Endothelial cell of hepatic sinusoid (primary cell): ENCODE data around the gene CACNA1C.

Experiments used
- in situ Hi-C: cut with HindIII; loops from 2 replicates; pipeline ENCODE4 v1.10.0; 2017; ENCODE audit warnings: low sequenced_read_pairs

CACNA1C gene

DNA sequence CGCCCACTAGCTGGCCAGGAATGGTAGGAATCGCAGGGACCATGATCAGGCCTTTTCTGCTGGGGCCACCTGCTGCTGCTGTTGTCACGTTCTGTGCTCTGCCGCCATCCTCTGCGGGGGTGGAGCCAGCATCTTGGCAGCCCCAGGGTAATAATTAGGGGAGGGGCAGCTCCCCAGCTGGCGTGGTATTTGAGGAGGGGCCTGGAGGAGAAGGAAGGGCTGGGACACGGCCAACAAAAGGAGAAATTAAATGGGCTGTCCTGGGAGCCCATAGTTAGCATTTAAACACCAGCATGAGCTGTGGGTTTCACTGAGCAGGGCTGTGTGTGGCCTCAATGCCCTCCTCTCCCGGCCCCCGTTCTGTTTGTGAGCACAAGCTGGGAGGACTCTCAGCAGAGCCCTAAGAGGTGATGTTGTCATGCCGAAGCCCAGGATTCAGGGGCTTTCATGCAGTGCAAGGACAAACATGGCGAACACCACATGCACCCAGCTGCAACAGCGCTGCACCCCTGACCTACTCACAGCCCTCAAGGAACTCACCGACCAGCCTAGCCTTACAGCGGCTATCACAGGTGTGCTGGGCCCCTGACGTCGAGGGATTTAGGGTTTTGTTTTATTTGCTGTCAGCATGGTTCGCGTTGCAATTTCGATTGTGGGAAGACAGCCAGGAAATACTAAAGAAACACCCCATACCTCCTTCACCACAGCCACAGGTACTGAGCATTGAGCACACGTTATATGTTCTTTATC is 324.3 kb downstream of the CACNA1C start:
- in situ Hi-C loops, result loop anchor here (5.0 kb wide), 1 partner anchor 65 kb away; no protein-coding TSS in a partner anchor

DNA sequence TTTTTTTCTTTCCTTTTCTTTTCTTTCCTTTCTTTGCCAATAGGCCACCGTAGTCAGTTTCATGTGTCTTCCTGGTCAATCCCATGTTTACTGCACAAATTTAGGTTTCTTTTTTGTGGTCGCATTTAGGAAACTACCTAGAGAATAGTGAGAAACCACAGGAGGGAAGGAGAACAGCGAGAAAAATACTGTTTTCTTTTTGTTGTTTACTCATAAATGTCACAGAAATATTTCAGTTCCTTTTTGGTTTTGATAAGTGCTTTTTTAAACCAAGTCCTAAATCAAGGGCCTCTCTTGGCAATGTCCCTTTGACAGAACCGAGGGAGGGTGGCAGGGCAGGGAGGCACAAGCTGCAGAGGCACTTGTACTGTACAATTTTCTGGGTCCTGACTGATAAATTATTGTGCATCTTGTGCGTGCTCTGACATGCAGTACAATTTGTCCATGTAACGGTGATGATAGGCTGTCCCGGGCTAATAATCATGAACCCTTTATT is 326.1 kb downstream of the CACNA1C start:
- in situ Hi-C loops, result loop anchor here (5.0 kb wide), 1 partner anchor 67 kb away; no protein-coding TSS in a partner anchor

DNA sequence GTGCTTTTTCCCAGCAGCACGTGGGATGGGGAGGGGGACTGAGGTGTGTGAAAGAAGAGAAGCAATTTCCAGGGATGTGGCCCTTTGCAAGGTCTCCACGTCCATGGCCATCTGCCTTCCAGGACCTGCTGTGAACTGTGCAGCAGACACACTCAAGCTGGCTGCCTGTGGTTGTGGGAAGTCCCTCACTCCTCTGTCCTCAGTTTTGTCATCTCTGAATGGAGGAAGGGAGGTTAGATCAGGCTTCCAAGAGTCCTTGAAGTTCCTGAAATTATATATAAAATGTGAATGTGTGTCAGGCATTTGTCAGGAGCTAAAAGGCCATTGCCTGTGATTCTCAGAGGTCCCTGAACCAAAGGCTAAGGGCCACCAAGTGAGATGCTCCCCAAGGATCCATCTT is 328.2 kb downstream of the CACNA1C start:
- in situ Hi-C loops, result no loop called here

DNA sequence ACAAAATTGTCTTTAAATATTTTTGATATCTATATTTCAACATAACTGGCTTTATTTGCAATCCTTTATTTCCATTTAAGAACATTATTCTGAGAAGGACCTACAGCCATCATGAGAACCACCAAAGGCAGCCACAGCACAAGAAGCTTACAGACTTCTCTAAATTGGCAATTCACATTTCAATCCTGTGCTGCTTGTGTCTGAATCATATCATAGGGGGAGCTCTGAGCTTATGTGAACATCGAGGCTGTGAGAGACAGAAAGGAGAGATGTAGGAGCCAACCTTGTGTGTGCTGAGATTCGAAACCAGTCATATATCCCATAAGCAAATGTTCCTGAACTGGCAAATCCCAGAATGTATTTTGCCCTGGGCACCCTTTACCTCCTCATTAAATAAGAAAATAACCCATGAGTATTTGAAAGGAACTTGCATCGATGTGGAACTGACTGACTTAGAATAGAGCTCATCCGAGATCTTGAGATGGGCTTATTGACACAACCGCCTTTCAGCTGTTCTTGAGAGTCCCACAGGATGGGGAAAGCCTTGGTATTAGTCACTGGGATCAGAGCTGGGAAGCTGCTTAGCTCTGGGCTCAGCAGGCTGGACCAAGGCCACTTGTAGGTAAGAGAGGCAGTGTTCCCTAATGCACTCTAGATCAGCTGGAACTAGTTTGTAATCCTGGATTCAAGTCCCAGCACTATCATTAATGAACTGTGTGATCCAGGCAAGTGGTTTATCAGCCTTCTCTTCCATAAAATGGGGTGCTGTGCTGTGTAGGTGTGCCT is 329.8 kb downstream of the CACNA1C start:
- in situ Hi-C loops, result no loop called here

DNA sequence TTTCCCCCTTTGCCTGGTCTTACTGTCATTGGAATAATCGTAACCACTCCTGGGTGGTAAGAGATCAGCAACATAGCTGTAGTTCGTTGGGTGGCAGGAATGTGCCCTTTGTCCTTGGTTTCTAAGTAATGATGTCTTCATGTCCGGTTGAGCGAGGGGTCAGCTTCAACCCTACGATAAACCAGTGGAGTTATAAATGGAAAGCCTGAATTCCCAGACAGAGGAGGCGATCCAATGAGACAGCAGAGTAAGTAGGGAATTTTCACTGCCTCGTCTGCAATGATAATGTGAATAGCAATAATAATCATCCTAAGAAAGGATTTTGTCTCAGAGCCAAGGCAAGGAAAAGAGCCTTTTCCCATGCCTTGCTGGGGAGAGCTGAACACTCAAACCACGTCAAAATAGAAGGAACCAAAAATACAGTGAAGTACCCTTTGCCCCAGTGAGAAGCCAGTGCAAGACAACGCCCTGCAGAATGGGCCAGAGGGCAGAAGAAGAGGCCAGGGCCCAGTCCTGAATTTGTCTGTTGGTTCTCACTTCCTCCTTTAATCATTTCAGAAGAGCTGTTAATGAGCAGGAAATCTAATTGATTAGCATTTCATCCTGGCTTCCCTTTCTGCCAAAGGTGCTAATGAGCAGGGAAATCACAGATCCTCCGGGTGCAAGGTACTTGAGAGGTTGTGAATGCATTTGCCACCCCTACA is 330.7 kb downstream of the CACNA1C start:
- in situ Hi-C loops, result no loop called here

DNA sequence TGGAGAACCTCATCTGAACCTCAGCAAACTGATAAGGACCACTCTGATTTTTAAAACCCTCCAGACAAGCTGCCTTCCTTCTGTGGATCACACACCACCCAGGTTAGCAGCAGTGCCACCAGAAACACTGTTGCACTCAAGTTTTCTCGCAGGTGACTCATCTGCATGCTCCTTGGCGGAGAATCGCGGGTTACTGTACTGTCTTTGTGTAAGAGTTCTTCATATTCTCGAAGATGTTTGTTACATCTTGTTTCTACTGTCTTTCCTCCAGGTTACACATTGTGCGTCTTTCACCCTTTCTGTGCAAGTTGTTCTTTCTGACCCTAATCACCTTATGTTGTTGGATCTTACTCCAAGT is 331.2 kb downstream of the CACNA1C start:
- in situ Hi-C loops, result no loop called here

DNA sequence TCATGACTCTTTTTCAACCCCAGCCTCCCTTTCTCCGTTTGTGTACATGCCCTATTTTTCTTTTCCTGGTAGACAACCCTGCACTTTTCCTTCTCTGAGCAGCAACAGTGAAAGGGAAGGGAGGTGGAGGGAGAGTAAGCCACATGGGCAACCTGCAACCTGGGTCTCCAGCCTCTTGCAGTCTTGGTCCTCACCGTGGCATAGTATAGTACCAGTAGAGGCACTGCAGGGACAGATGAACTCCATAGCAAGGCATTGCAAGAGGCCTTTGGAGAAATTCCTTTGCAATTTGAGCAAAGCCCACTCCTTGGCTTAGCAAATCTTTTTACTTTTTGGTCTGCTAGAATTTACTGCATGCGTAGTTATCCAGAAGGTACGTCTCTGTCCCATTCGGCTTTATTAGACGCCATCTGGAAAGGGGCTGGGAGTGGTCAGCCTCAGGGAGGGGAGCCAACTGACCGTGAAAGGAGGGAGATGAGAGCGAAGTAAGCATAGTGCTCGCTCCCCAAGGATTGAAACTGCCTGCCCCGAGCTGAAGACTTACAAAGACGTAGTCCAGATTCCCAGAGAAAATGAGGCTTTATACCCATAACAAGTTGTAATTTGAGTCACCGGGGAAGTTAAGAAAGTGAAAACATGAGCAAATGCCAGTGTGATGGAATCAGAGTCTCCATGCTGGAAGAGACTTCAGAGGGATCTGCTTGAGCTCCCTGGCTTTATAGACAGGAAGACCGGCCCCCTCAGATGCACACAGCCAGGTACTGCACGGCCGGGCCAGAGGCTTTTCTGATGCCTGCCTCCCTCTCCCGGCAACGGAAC is 332.0 kb downstream of the CACNA1C start:
- in situ Hi-C loops, result no loop called here

DNA sequence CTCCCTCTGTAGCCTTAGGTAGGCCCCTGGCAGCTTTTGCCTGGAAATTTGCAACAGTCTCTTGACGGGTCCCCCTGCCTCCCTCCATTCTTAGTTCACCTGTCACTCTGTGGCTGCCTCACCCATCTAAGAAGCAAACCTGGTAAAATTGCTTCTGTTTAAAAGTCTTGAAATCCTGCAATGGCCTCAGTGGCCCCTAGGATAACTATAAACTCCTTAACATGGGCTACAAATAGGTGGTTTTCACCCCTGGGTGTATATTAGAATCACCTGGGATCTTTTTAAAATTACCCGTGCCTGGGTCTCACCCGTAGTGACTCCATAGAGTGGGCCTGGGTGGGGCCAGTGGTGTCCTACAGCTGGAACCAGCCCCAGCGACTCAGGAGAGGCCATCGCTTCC is 332.7 kb downstream of the CACNA1C start:
- in situ Hi-C loops, result no loop called here

DNA sequence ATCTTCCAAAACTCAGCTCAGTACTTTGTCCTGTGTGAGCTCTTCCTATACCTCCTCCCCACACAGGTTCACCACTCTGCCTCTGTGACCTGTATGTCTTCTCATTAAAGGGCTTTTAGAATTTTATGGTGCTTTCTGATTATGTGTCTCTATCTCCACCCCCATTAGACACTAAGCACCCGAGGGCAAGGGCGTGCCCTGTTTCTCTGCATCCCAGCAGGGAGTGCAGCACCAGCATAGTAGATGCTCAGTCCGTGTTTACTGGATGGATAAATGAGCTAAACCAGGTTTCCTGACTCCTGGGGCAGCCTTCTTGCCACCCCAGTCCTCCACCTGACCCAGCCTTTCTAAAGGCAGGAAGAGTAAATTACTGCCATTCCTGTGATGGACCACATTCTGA is 333.8 kb downstream of the CACNA1C start:
- in situ Hi-C loops, result no loop called here

DNA sequence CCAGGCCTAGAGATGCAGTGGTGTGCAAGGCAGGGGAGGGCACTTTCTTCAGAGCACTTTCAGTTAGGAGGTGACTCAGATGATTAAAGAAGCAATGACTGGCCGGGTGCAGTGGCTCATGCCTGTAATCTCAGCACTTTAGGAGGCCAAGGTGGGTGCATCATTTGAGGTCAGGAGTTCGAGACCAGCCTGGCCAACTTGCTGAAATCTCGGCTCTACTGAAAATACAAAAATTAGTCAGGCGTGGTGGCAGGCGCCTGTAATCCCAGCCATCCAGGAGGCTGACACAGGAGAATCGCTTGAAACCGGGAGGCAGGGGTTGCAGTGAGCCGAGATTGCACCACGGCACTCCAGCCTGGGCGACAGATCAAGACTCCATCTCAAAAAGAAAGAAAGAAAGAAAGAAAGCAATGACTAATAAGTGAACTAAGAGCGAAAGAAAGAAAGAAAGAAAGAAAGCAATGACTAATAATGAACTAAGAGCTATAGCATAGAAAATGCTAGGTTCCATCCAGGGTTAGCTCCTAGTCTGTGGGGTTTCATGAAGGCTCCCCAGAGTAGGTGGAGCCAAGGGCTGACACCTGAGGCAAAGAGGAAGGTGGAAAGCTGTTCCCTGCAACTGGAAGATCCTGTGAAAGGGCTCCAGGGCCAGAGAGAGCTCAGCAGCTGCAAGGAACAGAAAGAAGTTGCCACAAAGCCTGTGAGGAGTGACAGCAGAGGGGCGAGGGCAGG is 334.5 kb downstream of the CACNA1C start:
- in situ Hi-C loops, result no loop called here

DNA sequence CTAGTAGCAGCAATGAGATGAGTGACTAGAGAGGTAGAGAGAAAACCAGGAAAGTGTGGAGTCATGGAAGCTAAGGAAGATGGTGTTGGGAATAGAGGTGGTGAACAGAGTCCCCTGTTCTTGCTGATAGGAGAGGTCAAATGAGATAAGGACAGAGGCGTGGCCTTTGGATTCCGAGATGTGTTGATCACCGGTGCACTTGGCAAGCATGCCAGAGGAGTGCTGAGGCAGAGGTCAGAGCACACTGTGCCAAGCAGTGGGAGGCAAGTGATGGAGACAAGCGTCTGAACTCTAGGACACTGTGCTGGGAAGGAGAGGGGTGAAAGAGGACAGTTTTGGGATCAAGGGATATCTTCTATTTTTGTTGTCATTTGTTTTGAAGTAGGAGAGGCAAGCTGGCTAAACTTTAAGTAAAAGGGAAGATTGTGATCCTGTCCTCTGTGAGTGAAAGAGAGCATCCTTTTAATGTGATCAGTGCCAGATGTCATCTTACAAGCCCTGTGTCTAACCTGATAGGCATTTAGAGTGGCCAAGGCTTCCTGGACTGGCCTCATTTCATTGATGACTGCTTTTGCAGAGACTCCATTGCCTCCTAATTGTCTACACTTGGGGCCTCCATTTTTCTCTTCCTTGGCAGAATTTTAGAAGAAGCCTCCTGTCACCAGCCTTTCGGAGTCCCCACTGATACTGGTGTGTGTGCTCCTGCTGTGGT is 336.4 kb downstream of the CACNA1C start:
- in situ Hi-C loops, result no loop called here

DNA sequence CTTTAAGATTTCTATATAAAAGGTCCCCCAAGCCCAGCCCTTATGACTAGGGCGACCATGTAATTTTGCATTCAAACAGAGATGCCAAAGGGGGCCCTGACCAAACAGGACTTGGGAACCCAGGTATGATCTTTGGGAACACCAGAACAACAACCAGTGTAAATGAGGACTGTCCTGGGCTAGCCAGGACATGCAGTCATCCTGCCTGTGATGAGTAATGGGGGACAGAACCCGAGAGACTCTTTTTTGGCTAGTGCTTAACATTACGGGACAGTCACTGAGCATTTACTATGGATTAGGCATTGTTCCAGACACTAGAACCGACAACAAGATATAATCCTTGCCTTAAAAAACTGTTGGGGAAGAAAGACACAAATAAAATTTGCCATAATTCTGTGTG is 337.3 kb downstream of the CACNA1C start:
- in situ Hi-C loops, result no loop called here

DNA sequence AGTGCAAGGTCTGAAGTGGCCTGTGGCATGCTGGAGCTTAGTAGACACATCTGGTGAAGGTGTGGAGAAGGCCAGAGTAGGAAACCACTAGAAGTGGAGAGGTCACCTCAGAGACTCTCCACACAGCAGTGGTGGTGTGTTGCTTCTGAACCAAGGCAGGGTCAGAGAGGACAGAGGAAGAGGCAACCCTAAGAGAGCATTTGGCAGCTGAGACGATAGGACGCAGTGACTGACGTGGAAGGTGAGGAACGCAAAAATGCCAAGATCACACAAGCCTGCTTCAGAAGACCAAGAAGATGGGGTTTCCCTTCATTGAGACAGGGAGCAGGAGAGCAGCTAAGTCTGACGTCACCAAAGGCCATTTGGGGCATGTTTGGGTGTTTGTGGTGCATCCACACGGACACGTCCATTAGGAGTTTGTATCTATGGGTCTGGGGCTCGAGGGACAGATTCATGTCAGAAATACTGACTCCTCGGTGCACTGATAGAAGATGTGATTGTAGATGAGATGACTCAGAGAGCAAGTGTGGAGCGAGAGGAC is 338.1 kb downstream of the CACNA1C start:
- in situ Hi-C loops, result no loop called here

DNA sequence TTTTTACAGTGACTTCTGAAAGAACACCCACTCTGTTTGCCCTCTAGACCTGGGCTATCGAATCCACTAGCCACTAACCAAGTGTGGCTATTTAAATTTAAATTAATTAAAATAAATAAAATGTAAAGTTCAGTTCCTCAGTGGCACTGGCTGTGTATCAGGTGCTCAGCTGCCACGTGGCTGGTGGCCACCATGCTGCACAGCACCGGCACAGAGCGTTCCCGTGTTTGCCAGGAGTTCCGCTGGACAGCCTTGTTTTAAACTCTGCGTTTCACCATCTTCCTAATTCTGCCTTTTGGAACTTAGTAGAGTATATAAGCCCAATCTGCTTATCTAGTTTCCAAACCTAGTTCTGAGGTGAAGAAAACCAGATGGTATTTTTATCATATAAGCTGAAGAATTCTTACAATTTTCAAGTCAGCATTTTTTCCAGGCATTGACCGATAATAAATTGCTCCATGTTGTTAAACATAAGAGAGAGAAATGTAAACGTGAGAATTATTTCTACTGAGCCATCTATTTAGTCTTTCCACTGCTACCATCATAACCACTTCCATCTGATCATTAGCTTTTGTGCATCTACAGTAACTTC is 339.0 kb downstream of the CACNA1C start:
- in situ Hi-C loops, result no loop called here

DNA sequence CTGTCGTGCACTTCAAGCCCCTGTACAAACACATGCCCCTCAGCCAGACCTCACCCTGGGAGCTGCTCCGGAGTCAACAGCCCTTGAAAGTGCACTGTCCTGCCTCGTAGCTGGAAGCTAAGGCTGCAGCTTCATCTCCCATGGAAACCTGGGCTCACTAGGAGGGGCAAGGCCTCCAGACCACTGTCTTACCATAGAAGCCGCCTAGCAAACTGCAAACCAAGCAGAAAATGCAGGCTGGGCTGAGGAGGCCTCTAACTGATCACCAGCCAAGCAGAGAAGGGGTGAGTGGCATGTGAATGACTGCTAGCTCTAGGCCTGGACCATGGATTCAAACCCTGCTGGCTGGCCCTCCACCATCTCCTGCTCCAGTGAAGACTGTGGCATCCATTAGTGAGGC is 340.2 kb downstream of the CACNA1C start:
- in situ Hi-C loops, result no loop called here

DNA sequence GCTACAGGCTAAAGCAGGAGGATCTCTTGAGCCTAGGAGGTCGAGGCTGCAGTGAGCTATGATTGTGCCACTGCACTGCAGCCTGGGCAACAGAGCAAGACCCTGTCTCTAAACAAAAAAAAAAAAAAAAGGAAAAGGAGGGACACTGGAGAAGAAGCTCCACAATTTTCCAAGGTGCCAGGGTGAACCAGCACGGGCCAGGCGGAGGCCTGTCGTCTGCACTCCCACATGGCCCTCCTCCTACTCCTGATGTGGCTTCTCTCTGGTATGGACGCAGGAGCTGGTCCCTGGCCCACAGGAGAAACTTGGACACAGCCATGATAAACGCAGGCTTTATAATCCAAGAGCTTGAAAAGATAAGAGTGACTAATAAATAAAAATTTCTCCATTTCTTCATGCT is 341.2 kb downstream of the CACNA1C start:
- in situ Hi-C loops, result no loop called here

DNA sequence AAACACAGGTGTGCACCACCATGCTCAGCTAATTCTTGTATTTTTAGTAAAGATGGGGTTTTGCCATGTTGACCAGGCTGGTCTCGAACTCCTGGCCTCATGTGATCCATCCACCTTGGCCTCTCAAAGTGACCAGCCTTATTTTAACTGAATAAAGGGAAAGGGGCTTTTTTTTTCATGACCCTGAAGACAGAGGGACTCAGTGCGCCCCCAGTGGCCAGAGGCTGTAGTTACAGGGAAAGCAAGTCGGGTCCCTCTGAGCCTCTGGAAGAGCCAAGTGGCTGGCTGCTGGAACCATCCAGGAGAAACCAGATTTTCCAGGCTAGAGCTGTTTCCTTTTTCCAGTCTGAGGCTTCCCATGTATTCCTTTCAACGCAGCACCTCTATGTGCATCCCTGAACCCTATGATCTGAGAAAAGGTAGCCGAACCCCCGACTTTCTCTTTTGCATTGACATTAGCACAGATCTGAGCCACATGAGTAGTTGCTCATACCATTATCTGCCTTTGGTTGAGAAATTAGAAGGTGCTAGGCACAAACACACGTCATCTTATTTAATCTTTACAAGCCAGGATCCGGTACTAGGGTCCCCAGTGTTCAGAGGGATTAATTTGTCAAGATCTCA is 342.7 kb downstream of the CACNA1C start:
- in situ Hi-C loops, result loop anchor here (5.0 kb wide), 2 partner anchors 38 to 82 kb away; no protein-coding TSS in a partner anchor

DNA sequence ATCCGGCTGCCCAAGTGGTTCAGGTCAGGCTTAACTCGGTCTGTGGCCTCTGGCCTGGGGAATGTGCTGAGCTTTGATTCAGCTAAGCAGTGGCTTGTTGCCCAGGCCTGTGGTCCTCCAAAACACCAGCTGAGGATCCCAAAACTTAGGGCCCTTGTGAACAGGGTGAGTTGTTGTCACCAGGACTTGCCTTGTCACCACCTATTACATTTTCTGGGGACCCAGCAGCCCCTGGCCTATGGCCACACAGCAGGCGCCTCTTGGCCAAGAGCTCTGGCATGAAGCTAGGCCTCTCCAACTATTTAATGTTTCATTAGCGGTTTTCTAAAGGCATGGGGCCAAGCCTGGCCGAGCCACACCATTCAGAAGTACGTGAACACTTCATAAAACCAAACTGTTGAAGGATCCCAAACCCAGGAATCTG is 343.7 kb downstream of the CACNA1C start:
- in situ Hi-C loops, result loop anchor here (5.0 kb wide), 2 partner anchors 39 to 81 kb away; no protein-coding TSS in a partner anchor
